Peyer's patch (tissue), 4 donors: ENCODE results near the gene TMEM135.

Source experiments
- POLR2A ChIP-seq, 2 donors: fragments of 450-650 bp; IDR thresholded peaks; one replicate each; pipeline ENCODE4 v1.5.1; 2017; ENCODE audit warnings: antibody characterized with exemption in 2 of 2, mild to moderate bottlenecking in 2 of 2, moderate library complexity in 2 of 2
- TF ChIP-seq, protein P1 (sequence below), 6 experiments: fragments of 450-650 bp in 4 of 6; fragments of 200-600 bp in 2 of 6; sonication (generic) in 1 of 6; IDR thresholded peaks; one replicate each; pipeline ENCODE4 v1.5.1; 2017 to 2019; ENCODE audit warnings: antibody characterized with exemption in 6 of 6, mild to moderate bottlenecking in 3 of 6, moderate library complexity in 1 of 6

GRCh38 chr11:87076874-87077429, 39.2 kb downstream of the TMEM135 start:
- TF ChIP-seq, protein P1, sequence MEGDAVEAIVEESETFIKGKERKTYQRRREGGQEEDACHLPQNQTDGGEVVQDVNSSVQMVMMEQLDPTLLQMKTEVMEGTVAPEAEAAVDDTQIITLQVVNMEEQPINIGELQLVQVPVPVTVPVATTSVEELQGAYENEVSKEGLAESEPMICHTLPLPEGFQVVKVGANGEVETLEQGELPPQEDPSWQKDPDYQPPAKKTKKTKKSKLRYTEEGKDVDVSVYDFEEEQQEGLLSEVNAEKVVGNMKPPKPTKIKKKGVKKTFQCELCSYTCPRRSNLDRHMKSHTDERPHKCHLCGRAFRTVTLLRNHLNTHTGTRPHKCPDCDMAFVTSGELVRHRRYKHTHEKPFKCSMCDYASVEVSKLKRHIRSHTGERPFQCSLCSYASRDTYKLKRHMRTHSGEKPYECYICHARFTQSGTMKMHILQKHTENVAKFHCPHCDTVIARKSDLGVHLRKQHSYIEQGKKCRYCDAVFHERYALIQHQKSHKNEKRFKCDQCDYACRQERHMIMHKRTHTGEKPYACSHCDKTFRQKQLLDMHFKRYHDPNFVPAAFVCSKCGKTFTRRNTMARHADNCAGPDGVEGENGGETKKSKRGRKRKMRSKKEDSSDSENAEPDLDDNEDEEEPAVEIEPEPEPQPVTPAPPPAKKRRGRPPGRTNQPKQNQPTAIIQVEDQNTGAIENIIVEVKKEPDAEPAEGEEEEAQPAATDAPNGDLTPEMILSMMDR (IDR thresholded peaks at IDR 0.05): no peak
- TF ChIP-seq POLR2A (IDR thresholded peaks at IDR 0.05): no peak
